Left colon (tissue), 2 donors: ENCODE measurements around the gene XYLT2. TPM values are rescaled to one million over a fixed set of nuclear protein-coding genes. Genes with fewer than 3 reads are reported as not detected.
"Not testable (repeated sequence)": the region's sequence is repeated elsewhere in the genome, so short reads cannot be mapped to it uniquely, and the experiment has no call there.

Experiments used
- ATAC-seq: fragments of 200-7000 bp; cut with Tn5 transposase; one replicate; pipeline ENCODE4 v1.9.1; 2020; ENCODE audit warnings: mild to moderate bottlenecking, moderate library complexity
- DNase-seq, 2 donors: peaks; one replicate each; pipeline ENCODE4 v3.0.0-alpha.2; 2020
- intact Hi-C, 2 donors: fragments of 100-400 bp; cut with DNase I in 1 of 2; cut with micrococcal nuclease in 1 of 2; formaldehyde crosslinking; loops; one replicate each; pipeline versions ENCODE4 v1.11.2 to v1.14.0; 2022; cut with DNase I, micrococcal nuclease
- total RNA-seq, 2 donors: library from RNA; stranded (reverse); fragmentation: NEBNext Ultra II Directional; extraction: Animal tissue kit (Norgen Biotek cat#: 25700); gene quantifications; one replicate each; pipeline ENCODE4 v1.2.1, GENCODE V29; 2021
- donor health status: DM: no; HTN: no; CAD: no.
- donor health status: DM: yes; HTN: yes; CAD: no.

The XYLT2 gene
- total RNA-seq, 2 donors from 2014 or later, result 18.1 to 20.2 TPM

DNA sequence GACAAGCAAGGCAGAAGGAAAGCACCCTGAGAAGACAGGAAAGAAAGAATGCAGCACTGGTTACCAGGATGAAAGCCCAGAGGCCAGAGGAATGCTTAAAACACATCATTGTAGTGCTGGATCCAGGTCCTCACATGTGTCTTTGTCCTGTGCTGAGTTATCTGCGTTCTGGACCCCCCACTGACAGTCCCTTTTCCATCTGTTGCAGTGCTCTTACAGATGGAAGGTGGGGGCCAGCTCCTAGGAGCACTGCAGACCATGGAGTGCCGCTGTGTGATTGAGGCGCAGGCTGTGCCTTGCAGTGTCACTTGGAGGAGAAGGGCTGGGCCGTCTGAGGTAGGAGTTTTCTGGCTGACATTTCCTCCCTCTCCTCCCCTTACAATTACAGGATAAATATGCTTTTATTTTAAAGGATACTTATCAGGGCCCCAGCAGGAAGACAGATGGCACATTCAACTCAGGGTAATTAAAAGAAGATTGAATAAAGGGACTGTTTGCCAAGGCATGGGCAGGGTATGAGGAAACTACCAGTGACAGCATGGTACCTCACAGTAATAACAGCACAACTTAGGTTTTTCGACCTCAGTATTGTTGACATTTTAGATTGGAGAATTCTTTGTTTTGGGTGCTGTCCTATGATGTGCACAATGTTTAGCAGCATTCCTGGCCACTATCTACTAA lies 30.1 kb downstream of the XYLT2 start:
- peak; percentile 55 for ATAC-seq
- intact Hi-C loops, result no loop called here
- peak in 1 of 2 donors; percentile 28 for DNase-seq

DNA sequence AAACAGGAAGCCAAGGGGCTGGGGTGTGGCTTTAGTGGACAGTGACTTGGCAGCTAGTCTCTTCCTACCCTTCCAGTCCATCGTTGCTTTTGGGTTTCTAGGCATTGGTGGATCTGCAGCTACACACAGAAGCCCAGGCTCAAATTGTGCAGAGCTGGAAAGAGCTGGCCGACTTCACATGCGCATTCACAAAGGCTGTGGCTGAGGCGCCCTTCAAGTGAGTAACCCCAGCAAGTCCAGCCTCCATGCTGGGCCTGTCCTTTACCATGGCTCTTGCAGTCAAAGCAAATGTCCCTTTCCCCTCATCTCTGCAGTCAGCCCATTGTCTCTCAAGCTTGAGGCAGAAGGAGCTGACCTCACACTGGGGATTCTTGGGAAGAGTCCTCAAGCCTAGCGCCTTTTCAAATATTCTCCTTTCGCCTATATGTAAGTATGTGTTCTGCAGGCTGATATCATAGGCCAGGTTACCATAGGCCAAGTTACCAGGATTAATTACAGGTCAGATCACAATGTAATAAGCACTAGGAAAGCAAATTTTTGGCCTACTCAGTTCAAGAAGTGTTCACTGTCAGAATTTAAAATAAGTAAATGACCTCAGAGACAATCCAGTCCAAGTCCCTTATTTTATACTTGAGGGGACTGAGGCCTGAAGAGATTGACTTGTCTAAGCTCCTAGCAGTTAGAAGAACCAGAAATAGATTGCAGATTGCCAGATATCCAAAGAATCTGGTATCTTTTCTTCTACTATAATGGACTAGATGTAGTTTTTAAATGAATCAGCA lies 33.6 kb downstream of the XYLT2 start:
- no peak for ATAC-seq
- intact Hi-C loops, result no loop called here
- no peak for DNase-seq

GRCh38 chr17:50380369-50381259 lies 34.7 kb downstream of the XYLT2 start:
- ATAC-seq (peak; percentile 5), DNase-seq (no peak)
- intact Hi-C loops, result no loop called here

DNA sequence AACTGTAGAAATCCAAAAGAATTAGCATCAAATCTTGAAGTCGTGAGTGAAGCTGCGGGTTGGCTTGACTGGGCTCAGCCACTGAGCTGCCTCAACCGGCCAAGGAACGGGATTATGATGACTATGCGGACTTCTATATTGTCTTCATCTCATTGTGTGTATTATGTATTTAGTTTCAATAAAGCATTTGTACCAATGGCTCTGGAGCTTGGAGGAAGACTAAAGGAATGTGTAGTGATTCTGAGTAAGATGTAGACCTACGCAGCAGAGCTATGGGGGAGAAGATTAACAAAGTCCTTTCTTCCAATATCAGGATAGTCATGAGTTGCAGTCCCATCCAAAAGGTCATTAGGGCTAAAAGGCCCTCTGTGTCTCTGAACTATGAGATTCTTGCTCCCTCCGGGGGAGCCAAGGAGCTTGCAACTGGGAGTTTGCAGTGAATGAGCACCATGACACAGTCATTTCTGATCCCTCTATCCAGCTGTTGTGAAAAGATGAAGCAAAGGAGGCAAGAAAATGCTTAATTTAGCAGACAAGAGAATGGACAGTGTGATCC lies 35.4 kb downstream of the XYLT2 start:
- intact Hi-C loops, result no loop called here
- DNase-seq (no peak), ATAC-seq (no peak)

DNA sequence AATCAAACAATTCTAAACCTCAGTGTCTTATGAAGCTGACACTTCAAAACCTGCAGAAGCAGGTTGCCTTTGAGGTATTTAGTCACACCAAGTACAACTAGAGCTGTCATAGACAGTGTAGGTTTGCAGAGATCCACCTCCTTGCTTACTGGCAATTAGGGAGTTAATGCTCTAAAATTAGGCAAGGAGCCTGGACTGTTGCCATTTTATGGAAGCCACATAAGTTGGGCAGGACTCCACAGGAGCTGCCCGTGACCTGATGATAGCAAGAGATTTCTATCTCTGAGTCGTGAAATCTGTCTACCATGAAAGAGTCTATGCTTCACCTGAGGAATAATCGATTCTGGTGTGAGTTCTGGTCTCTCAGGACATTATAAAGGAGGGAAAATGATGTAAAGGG lies 36.0 kb downstream of the XYLT2 start:
- no peak for DNase-seq
- ATAC-seq, result no peak
- intact Hi-C loops, result no loop called here

GRCh38 chr17:50382931-50383330 lies 37.0 kb downstream of the XYLT2 start:
- intact Hi-C loops, result no loop called here
- DNase-seq (no peak), ATAC-seq (no peak)

GRCh38 chr17:50386510-50386909 lies 40.6 kb downstream of the XYLT2 start:
- DNase-seq (no peak), ATAC-seq (no peak)
- intact Hi-C loops, result no loop called here

DNA sequence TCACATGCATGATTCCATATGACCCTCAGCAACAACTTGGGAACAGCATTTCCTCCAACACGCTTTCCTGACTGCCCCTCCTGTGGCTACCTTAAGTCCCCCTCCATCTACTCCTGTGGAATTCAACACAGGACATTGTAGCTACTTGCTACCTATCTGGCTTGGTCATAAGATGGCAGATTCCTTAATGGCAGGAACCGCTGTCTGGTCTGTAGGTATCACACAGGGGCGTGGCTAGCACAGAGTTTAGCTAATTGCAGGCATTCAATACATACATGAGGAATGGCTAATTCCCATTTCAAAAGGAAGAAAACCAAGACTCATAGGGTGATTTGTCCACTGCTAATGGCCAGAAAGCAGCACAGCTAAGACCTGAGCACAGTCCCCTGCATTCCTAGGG lies 42.8 kb downstream of the XYLT2 start:
- intact Hi-C loops, result no loop called here
- no peak for ATAC-seq
- DNase-seq, result no peak

DNA sequence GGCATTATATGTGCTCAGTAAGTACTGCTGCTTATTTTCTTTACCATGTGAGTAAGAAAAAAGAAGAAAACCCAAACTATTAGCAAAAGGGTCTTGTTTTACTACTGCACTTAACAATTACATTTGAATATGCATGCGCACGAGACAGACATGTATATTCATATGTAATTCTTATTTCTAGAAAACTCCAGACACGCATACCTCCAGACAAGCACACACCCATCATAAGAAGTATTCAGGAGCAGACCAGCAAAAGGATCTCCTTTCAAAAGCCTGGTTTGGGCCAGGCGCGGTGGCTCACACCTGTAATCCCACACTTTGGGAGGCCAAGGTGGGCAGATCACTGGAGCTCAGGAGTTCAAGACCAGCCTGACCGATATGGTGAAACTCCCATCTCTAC lies 43.6 kb downstream of the XYLT2 start:
- no peak for ATAC-seq
- intact Hi-C loops, result no loop called here

DNA sequence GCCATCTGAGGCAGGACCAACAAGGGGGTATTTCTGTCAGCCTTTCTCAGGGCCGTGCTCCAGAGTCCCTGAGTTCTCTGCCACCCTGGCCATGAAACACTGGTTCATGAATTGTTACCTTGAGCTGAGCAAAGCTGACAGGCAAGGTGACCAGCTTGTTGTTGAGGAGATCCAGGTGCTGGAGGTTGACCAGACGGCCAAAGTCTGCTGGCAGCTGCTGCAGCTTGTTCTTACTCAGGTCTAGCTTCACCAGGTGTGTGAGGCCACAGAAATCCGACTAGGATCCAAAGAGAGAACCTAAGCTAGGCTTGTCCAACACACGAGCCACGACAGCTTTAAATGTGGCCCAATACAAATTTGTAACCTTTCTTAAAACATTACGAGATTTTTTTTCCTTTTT lies 46.7 kb downstream of the XYLT2 start:
- intact Hi-C loops, result no loop called here
- DNase-seq (no peak), ATAC-seq (no peak)

More for the DNA sequence above, 43.6 kb downstream of the XYLT2 start:
- no peak for DNase-seq

DNA sequence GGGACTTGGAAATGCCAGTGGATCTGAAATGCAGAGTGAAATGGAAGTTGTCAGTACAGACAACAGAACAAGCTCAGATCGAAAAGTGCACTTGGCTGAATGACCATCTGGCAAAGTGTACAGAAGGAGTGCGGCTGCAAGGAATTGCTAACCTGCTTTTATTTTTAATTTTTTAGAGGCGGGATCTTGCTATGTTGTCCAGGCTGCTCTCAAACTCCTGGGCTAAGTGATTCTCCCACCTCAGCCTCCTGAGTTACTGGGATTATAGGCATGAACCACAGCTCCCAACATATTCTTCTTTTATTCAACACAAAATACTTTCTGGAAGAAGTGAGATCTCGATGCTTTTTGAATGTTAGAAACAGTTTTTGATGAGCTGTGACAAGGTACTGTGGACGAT lies 47.8 kb downstream of the XYLT2 start:
- ATAC-seq (no peak), DNase-seq (no peak)
- intact Hi-C loops, result no loop called here

DNA sequence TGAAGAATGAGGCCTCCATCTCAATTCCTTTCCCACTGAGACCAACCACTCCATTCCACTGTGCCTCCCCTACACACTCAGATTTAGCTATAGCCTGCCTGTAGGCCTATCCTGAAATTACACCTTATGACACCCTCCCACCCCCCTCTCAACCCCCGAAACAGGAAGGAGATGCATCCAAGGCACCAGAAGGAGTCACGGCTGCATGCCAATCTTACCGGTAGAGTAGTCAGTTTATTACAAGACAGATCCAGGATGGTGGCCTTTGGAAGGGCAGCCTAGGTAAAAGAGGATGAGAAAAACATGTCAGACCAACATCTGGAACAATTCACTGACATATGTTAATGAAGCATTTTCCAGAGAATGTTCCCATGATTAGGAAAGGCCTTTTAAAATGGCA lies 48.8 kb downstream of the XYLT2 start:
- ATAC-seq, result no peak
- DNase-seq, result no peak
- intact Hi-C loops, result no loop called here

GRCh38 chr17:50396261-50397110 lies 50.6 kb downstream of the XYLT2 start:
- intact Hi-C loops, result no loop called here
- DNase-seq (peak; percentile 73 to 81), ATAC-seq (peak; percentile 87)

DNA sequence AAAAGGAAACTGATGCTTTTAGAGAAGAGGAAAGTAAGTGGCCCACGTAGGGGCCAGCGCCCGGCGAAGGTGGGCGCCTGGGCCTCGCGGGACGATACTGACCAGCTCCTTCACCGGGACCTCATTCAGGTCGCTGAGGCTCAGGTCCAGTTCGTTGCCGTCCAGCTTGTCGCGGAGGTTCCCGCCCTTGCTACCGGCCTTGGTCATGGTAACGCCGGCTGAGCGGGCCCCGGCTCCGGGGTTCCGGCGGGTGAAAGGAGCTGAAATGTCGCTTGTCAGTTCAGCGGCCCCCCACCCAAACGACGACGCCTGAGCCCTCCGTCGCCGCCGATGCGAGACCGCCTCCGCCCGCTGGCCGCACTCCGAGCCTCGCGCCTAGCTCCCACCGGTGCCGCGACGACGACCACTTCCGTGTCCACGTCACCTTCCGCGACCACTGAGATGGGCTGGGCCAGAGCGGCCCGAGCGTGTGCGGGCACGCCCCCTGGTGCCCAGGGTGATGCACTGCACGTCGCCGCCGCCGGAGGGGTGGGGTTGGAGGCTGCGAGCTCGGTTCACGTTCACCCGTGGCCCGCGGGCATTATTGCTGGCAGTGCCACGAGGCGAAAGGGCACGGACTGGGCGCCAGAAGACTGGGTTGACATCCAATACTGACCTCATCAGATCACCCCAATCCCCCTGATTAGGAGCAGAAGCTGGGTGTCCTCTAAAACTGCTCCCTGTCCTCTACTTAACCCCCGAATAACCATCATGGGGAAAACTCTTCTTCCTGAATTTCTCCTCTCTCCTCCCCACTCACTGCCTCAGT lies 51.4 kb downstream of the XYLT2 start, which contains the start of gene LRRC59:
Gene LRRC59 (minus strand): TSS at position 413 of the 808 bp plus-strand sequence. CDS start 206 bp downstream, at position 207.
- DNase-seq (peak; percentile 89 to 93), ATAC-seq (peak; percentile 84)
- intact Hi-C loops, result no loop called here

DNA sequence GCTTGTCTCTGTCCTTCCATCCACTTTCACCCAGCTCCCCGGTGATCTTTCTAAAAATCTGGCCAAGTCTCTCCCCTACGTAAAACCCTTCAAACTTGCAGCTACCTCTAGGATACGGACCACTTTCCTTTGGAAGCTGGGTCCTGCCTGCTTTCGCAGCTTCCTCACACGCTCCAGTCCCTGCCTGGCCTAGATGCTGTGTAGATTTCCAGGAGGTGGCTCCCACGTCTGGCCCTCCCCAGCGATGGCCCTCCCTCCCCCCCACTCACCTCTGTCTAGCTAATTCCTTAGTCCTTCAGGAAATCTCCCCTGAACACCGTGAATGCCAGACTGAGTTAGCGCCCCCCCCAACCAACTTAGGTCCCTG lies 52.0 kb downstream of the XYLT2 start:
- ATAC-seq, result no peak
- DNase-seq, result no peak
- intact Hi-C loops, result no loop called here

DNA sequence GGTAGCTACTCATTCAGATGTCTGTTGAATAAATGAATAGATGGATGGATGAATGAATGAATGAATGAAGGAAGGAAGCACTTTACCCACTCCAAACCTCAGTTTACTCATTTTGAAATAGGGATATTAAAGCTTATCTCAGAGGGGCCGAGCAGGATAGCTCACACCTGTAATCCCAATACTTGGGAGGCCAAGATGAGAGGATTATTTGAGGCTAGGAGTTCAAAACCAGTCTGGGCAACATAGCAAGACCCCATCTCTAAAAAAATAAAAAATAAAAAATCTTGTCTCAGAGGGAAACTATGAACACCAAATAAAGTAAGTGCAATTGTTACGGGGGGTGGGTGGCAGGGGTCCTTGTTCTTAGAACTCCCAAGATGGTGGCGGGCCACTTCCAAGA lies 52.7 kb downstream of the XYLT2 start:
- intact Hi-C loops, DNase-seq, ATAC-seq: not testable (repeated sequence)

DNA sequence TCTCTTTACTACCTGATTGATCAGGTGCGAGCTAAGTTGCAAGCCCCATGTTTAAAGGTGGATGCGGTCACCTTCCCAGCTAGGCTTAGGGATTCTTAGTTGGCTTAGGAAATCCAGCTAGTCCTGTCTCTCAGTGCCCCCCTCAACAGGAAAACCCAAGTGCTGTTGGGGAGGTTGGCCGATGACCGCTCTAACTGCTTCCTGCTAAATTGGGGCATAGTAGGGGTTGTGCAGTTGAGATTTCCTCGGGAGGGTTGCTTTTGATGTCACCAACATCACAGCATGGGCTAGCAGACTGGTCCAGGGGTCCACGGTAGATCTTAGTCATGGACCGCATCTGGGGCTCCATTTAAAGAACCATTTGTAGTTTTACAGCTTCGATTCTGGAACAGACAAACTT lies 53.7 kb downstream of the XYLT2 start:
- DNase-seq, ATAC-seq, intact Hi-C loops: not testable (repeated sequence)
